Activated CD4-positive, alpha-beta T cell treated with anti-CD3 and anti-CD28 coated beads, Interleukin-2, amount 10 ng/mL, durations not matched to agents 7 days and 5 days (primary cell): ENCODE results near the gene MYO1E. TPM values are rescaled to one million over a fixed set of nuclear protein-coding genes. Genes with fewer than 3 reads are reported as not detected.

Experiments
- CTCF ChIA-PET: fragments of 350-600 bp; sonication (Branson Sonifier 250); formaldehyde crosslinking; loops from one replicate; lab custom pipeline; 2021; ENCODE audit warnings: antibody characterized with exemption; lab: Charles Lee
- POLR2A ChIA-PET: fragments of 350-600 bp; sonication (Branson Sonifier 250); formaldehyde crosslinking; loops from one replicate; lab custom pipeline; 2021; ENCODE audit warnings: antibody characterized with exemption; lab: Charles Lee
- DNase-seq: peaks from one replicate; pipeline ENCODE4 v3.0.0-alpha.2; 2020
- H3K27ac Mint-ChIP-seq: one replicate; pipeline ENCODE4 v1.8.0; 2021; ENCODE audit warnings: mild to moderate bottlenecking, moderate library complexity, mixed read lengths
- H3K27me3 Mint-ChIP-seq: one replicate; pipeline ENCODE4 v1.8.0; 2021; ENCODE audit warnings: mixed read lengths
- H3K36me3 Mint-ChIP-seq: one replicate; pipeline ENCODE4 v1.8.0; 2021; ENCODE audit warnings: low read depth, mixed read lengths
- H3K4me1 Mint-ChIP-seq: one replicate; pipeline ENCODE4 v1.8.0; 2021; ENCODE audit warnings: mixed read lengths
- H3K4me3 Mint-ChIP-seq: one replicate; pipeline ENCODE4 v1.8.0; 2021; ENCODE audit warnings: mild to moderate bottlenecking, moderate library complexity, mixed read lengths
- H3K9me3 Mint-ChIP-seq: one replicate; pipeline ENCODE4 v1.8.0; 2021; ENCODE audit warnings: mixed read lengths
- total RNA-seq, 2 experiments: library from RNA; stranded (reverse); gene quantifications; one replicate each; pipeline ENCODE4 v1.2.3, GENCODE V29; 2021

Gene MYO1E
- total RNA-seq, 2 experiments from 2014 or later = 12.9 to 14.0 TPM

- H3K27ac Mint-ChIP-seq = no peak overlapping the region
- no peaks in the 10 kb centered on the region for H3K9me3 Mint-ChIP-seq
- CTCF ChIA-PET = interaction anchor here (1.1 kb wide), 1 partner anchor 14 kb away, joined by 3 read pairs; no protein-coding TSS in a partner anchor
These were observed 96.2 kb downstream of the MYO1E start for GRCh38 chr15:59276225-59277178.

GRCh38 chr15:59274126-59274970 lies 98.3 kb downstream of the MYO1E start:
- Mint-ChIP-seq H3K9me3 (no peaks in the 10 kb centered on the region), H3K27me3 (peaks cover 17% of the 10 kb centered on the region), H3K36me3 (no peaks in the 10 kb centered on the region), H3K4me1 (peaks cover 52% of the 10 kb centered on the region), H3K4me3 (no peak overlapping the region), H3K27ac (peak overlapping the region; percentile 4)
- ChIA-PET CTCF (no interaction called here), POLR2A (no interaction called here)
- peak; percentile 25 for DNase-seq

More at GRCh38 chr15:59276225-59277178, 96.2 kb downstream of the MYO1E start:
- no peaks in the 10 kb centered on the region for H3K36me3 Mint-ChIP-seq
- H3K4me1 Mint-ChIP-seq = peaks cover 50% of the 10 kb centered on the region
- no peak for DNase-seq
- POLR2A ChIA-PET = no interaction called here
- H3K4me3 Mint-ChIP-seq = no peak overlapping the region
- H3K27me3 Mint-ChIP-seq = peaks cover 28% of the 10 kb centered on the region

- Mint-ChIP-seq H3K36me3 (no peaks in the 10 kb centered on the region), H3K27me3 (peaks cover 16% of the 10 kb centered on the region), H3K9me3 (no peaks in the 10 kb centered on the region), H3K4me1 (peaks cover 55% of the 10 kb centered on the region), H3K4me3 (no peak overlapping the region), H3K27ac (no peak overlapping the region)
- ChIA-PET CTCF (no interaction called here), POLR2A (interaction anchor here (0.5 kb wide), 1 partner anchor 907 kb away, joined by 8 read pairs; no protein-coding TSS in a partner anchor)
- no peak for DNase-seq
These were observed 99.4 kb downstream of the MYO1E start for GRCh38 chr15:59273234-59273633.

- peaks cover 55% of the 10 kb centered on the region for H3K4me1 Mint-ChIP-seq
- no peak overlapping the region for H3K4me3 Mint-ChIP-seq
- CTCF ChIA-PET = no interaction called here
These were observed 101.0 kb downstream of the MYO1E start for GRCh38 chr15:59271595-59272201.

GRCh38 chr15:59268852-59269407 lies 103.7 kb downstream of the MYO1E start:
- ChIA-PET POLR2A (no interaction called here), CTCF (interaction anchor here (1.8 kb wide), 1 partner anchor 13 kb away, joined by 4 read pairs; no protein-coding TSS in a partner anchor)
- H3K36me3 Mint-ChIP-seq = no peaks in the 10 kb centered on the region
- H3K27ac Mint-ChIP-seq = no peak overlapping the region
- no peaks in the 10 kb centered on the region for H3K9me3 Mint-ChIP-seq
- H3K4me3 Mint-ChIP-seq = no peak overlapping the region
- peaks cover 9% of the 10 kb centered on the region for H3K27me3 Mint-ChIP-seq
- peaks cover 31% of the 10 kb centered on the region for H3K4me1 Mint-ChIP-seq
- DNase-seq = no peak

More at GRCh38 chr15:59271595-59272201, 101.0 kb downstream of the MYO1E start:
- Mint-ChIP-seq H3K9me3 (no peaks in the 10 kb centered on the region), H3K36me3 (no peaks in the 10 kb centered on the region), H3K27ac (no peak overlapping the region), H3K27me3 (peaks cover 9% of the 10 kb centered on the region)
- POLR2A ChIA-PET = no interaction called here
- no peak for DNase-seq

- peaks cover 26% of the 10 kb centered on the region for H3K4me1 Mint-ChIP-seq
- no peak overlapping the region for H3K4me3 Mint-ChIP-seq
- H3K9me3 Mint-ChIP-seq = no peaks in the 10 kb centered on the region
- no peak for DNase-seq
- no peak overlapping the region for H3K27ac Mint-ChIP-seq
- POLR2A ChIA-PET = no interaction called here
- CTCF ChIA-PET = no interaction called here
- peaks cover 10% of the 10 kb centered on the region for H3K27me3 Mint-ChIP-seq
- H3K36me3 Mint-ChIP-seq = no peaks in the 10 kb centered on the region
These were observed 104.4 kb downstream of the MYO1E start for GRCh38 chr15:59268168-59268851.

- Mint-ChIP-seq H3K4me3 (no peak overlapping the region), H3K27ac (no peak overlapping the region), H3K36me3 (no peaks in the 10 kb centered on the region), H3K27me3 (peaks cover 10% of the 10 kb centered on the region), H3K4me1 (peaks cover 5% of the 10 kb centered on the region), H3K9me3 (no peaks in the 10 kb centered on the region)
- CTCF ChIA-PET = no interaction called here
- POLR2A ChIA-PET = no interaction called here
- DNase-seq = no peak
These were observed 106.6 kb downstream of the MYO1E start for GRCh38 chr15:59266028-59266427.

- no peak overlapping the region for H3K4me3 Mint-ChIP-seq
- H3K4me1 Mint-ChIP-seq = peaks cover 3% of the 10 kb centered on the region
- no peaks in the 10 kb centered on the region for H3K9me3 Mint-ChIP-seq
- peaks cover 15% of the 10 kb centered on the region for H3K27me3 Mint-ChIP-seq
- ChIA-PET CTCF (interaction anchor here (1.1 to 2.3 kb wide), 2 partner anchors 15 to 53 kb away, joined by 3 to 6 read pairs; no protein-coding TSS in a partner anchor), POLR2A (no interaction called here)
- no peak overlapping the region for H3K27ac Mint-ChIP-seq
- DNase-seq = no peak
- no peaks in the 10 kb centered on the region for H3K36me3 Mint-ChIP-seq
These were observed 110.4 kb downstream of the MYO1E start for GRCh38 chr15:59262316-59262715.

- POLR2A ChIA-PET = no interaction called here
- Mint-ChIP-seq H3K4me3 (no peak overlapping the region), H3K27me3 (peaks cover 15% of the 10 kb centered on the region), H3K9me3 (no peaks in the 10 kb centered on the region), H3K36me3 (no peaks in the 10 kb centered on the region), H3K4me1 (peaks cover 23% of the 10 kb centered on the region), H3K27ac (no peak overlapping the region)
- DNase-seq = no peak
- CTCF ChIA-PET = interaction anchor here (2.3 kb wide), 1 partner anchor 13 kb away, joined by 6 read pairs; no protein-coding TSS in a partner anchor
These were observed 112.6 kb downstream of the MYO1E start for GRCh38 chr15:59260090-59260489.

- POLR2A ChIA-PET = no interaction called here
- Mint-ChIP-seq H3K27me3 (peaks cover 15% of the 10 kb centered on the region), H3K9me3 (no peaks in the 10 kb centered on the region), H3K4me1 (peaks cover 26% of the 10 kb centered on the region), H3K36me3 (peaks cover 2% of the 10 kb centered on the region), H3K27ac (no peak overlapping the region), H3K4me3 (no peak overlapping the region)
- CTCF ChIA-PET = interaction anchor here (0.6 kb wide), 1 partner anchor 539 kb away, joined by 3 read pairs; no protein-coding TSS in a partner anchor
- no peak for DNase-seq
These were observed 113.3 kb downstream of the MYO1E start for GRCh38 chr15:59259137-59259943.

- CTCF ChIA-PET = interaction anchor here (1.9 kb wide), 1 partner anchor 12 kb away, joined by 4 read pairs; no protein-coding TSS in a partner anchor
- POLR2A ChIA-PET = no interaction called here
- H3K27ac Mint-ChIP-seq = no peak overlapping the region
- H3K4me3 Mint-ChIP-seq = no peak overlapping the region
- peaks cover 27% of the 10 kb centered on the region for H3K4me1 Mint-ChIP-seq
- H3K9me3 Mint-ChIP-seq = no peaks in the 10 kb centered on the region
- peaks cover 3% of the 10 kb centered on the region for H3K36me3 Mint-ChIP-seq
- H3K27me3 Mint-ChIP-seq = peaks cover 12% of the 10 kb centered on the region
- DNase-seq = no peak
These were observed 114.4 kb downstream of the MYO1E start for GRCh38 chr15:59258317-59258716.
